PC-9 (cell line): ENCODE results near the gene ITGA2B. TPM values are rescaled to one million over a fixed set of nuclear protein-coding genes. Genes with fewer than 3 reads are reported as not detected.

Source experiments
- BruUV-seq: library from RNA; stranded (reverse); fragments of 400-500 nt; replicated peaks from 2 replicates; lab custom pipeline; 2021; lab: Mats Ljungman, UMichigan
- CTCF ChIA-PET: fragments of 300-600 bp; sonication (Branson Sonifier 250); formaldehyde crosslinking; loops from one replicate; lab custom pipeline; 2022; ENCODE audit warnings: antibody characterized with exemption; lab: Charles Lee
- POLR2A ChIA-PET: fragments of 300-600 bp; sonication (Branson Sonifier 250); formaldehyde crosslinking; loops from one replicate; lab custom pipeline; 2022; ENCODE audit warnings: antibody characterized with exemption; ENCODE audit not compliant: unreplicated experiment; lab: Charles Lee
- DNase-seq, 2 experiments: peaks; one replicate each; pipeline versions ENCODE4 v3.0.0 to v3.0.0-alpha.2; 2015 to 2022; ENCODE audit warnings: mixed read lengths in 1 of 2
- H2AFZ ChIP-seq: fragments of 200-600 bp; sonication (generic); 2 replicates; pipeline ENCODE4 v1.8.1; 2017; ENCODE audit warnings: antibody characterized with exemption
- H3F3A ChIP-seq: fragments of 200-600 bp; sonication (generic); 2 replicates; pipeline ENCODE4 v1.8.1; 2017; ENCODE audit warnings: antibody characterized with exemption, mild to moderate bottlenecking, low read depth; ENCODE audit not compliant: insufficient read depth
- H3K27ac ChIP-seq: fragments of 200-600 bp; sonication (generic); 2 replicates; pipeline ENCODE4 v1.6.1; 2016; ENCODE audit warnings: mixed run types
- H3K27me3 ChIP-seq: fragments of 200-600 bp; sonication (generic); 2 replicates; pipeline ENCODE4 v1.6.1; 2016; ENCODE audit warnings: low read depth, mixed run types; ENCODE audit not compliant: insufficient read depth
- H3K36me3 ChIP-seq: fragments of 200-600 bp; sonication (generic); 2 replicates; pipeline ENCODE4 v1.6.1; 2016; ENCODE audit warnings: low read depth, mixed run types
- H3K4me1 ChIP-seq: fragments of 200-600 bp; sonication (generic); replicated peaks from 2 replicates; pipeline ENCODE4 v1.6.1; 2016; ENCODE audit warnings: mixed run types; ENCODE audit not compliant: insufficient read depth
- H3K4me2 ChIP-seq: fragments of 200-600 bp; sonication (generic); 2 replicates; pipeline ENCODE4 v1.6.1; 2017; ENCODE audit warnings: mixed run types
- H3K4me3 ChIP-seq: fragments of 200-600 bp; sonication (generic); 2 replicates; pipeline ENCODE4 v1.6.1; 2016; ENCODE audit warnings: mixed run types
- H3K79me2 ChIP-seq: fragments of 200-600 bp; sonication (generic); 2 replicates; pipeline ENCODE4 v1.6.1; 2017; ENCODE audit warnings: low read depth, mixed run types
- H3K9me2 ChIP-seq: fragments of 200-600 bp; sonication (generic); 2 replicates; pipeline ENCODE4 v1.8.1; 2017; ENCODE audit warnings: mild to moderate bottlenecking; ENCODE audit not compliant: insufficient read depth
- H3K9me3 ChIP-seq: fragments of 200-600 bp; sonication (generic); 2 replicates; pipeline ENCODE4 v1.8.1; 2016; ENCODE audit warnings: low read depth; ENCODE audit not compliant: insufficient read depth
- H4K20me1 ChIP-seq: fragments of 200-600 bp; sonication (generic); 2 replicates; pipeline ENCODE4 v1.8.1; 2017; ENCODE audit not compliant: insufficient read depth
- CTCF ChIP-seq: fragments of 200-600 bp; sonication (generic); conservative IDR thresholded peaks from 2 replicates; pipeline ENCODE4 v1.6.1; 2017; ENCODE audit warnings: mixed run types, antibody characterized with exemption, mild to moderate bottlenecking, moderate library complexity
- EZH2 ChIP-seq: fragments of 200-600 bp; sonication (generic); IDR thresholded peaks from 2 replicates; pipeline ENCODE4 v1.8.0; 2017; ENCODE audit warnings: antibody characterized with exemption, low read depth
- intact Hi-C: fragments of 100-400 bp; cut with micrococcal nuclease; formaldehyde crosslinking; loops from one replicate; pipeline ENCODE4 v1.10.0; 2022; ENCODE audit not compliant: unreplicated experiment
- total RNA-seq: library from RNA; stranded (reverse); gene quantifications from 2 replicates; pipeline ENCODE4 v1.2.3, GENCODE V29; 2021

Gene ITGA2B
- total RNA-seq, 1 experiment from 2014 or later: 5.7 TPM

- peaks cover 4% of the 10 kb centered on the region; the same call in 1 of the 2 replicates for H4K20me1 ChIP-seq
- no peaks in the 10 kb centered on the region for H3K27me3 ChIP-seq
- ChIA-PET POLR2A (interaction anchor here (0.6 kb wide), 1 partner anchor 212 kb away, joined by 11 read pairs; no protein-coding TSS in a partner anchor), CTCF (no interaction called here)
- peaks cover 2% of the 10 kb centered on the region; the same call in 1 of the 2 replicates for H3K79me2 ChIP-seq
- no peak overlapping the region for H2AFZ ChIP-seq
- no peak overlapping the region for H3K27ac ChIP-seq
- H3K36me3 ChIP-seq: no peaks in the 10 kb centered on the region
- no peak overlapping the region for H3K4me2 ChIP-seq
- no TSS peak for BruUV-seq
- no peaks in the 10 kb centered on the region for H3K9me3 ChIP-seq
- intact Hi-C loops: no loop called here
- H3K4me1 ChIP-seq: no peaks in the 10 kb centered on the region
- no peaks in the 10 kb centered on the region for H3K9me2 ChIP-seq
- TF ChIP-seq CTCF (no peak), EZH2 (no peak)
- H3F3A ChIP-seq: no peaks in the 10 kb centered on the region; the same call in 1 of the 2 replicates
- H3K4me3 ChIP-seq: no peak overlapping the region
- no peak for DNase-seq
These were observed 38.0 kb downstream of the ITGA2B start for GRCh38 chr17:44351464-44351863.

- POLR2A ChIA-PET: interaction anchor here (0.6 kb wide), 2 partner anchors 9 to 211 kb away, joined by 3 to 11 read pairs; no protein-coding TSS in a partner anchor
These were observed 38.7 kb downstream of the ITGA2B start for GRCh38 chr17:44350733-44351226.

GRCh38 chr17:44349553-44350070 lies 39.8 kb downstream of the ITGA2B start:
- Histone ChIP-seq H3K27ac (no peak overlapping the region), H3F3A (no peaks in the 10 kb centered on the region; the same call in 1 of the 2 replicates), H3K9me3 (no peaks in the 10 kb centered on the region), H4K20me1 (peaks cover 10% of the 10 kb centered on the region; the same call in 1 of the 2 replicates), H3K36me3 (no peaks in the 10 kb centered on the region), H3K27me3 (no peaks in the 10 kb centered on the region), H3K4me2 (no peak overlapping the region), H3K4me3 (no peak overlapping the region), H3K4me1 (peaks cover 6% of the 10 kb centered on the region), H2AFZ (no peak overlapping the region), H3K9me2 (no peaks in the 10 kb centered on the region), H3K79me2 (peaks cover 7% of the 10 kb centered on the region; the same call in 1 of the 2 replicates)
- TF ChIP-seq CTCF (no peak), EZH2 (no peak)
- DNase-seq: no peak
- CTCF ChIA-PET: interaction anchor here (0.6 to 0.7 kb wide), 2 partner anchors 9 to 54 kb away, joined by 7 to 13 read pairs; no protein-coding TSS in a partner anchor
- intact Hi-C loops: loop anchor here (10.0 kb wide), 1 partner anchor 275 kb away; the partner anchor contains the start of gene G6PC3
- no TSS peak for BruUV-seq
- POLR2A ChIA-PET: no interaction called here

More at GRCh38 chr17:44350733-44351226, 38.7 kb downstream of the ITGA2B start:
- Histone ChIP-seq H3K4me3 (no peak overlapping the region), H3K9me3 (no peaks in the 10 kb centered on the region), H3K4me1 (peaks cover 5% of the 10 kb centered on the region), H3K4me2 (no peak overlapping the region), H3F3A (no peaks in the 10 kb centered on the region; the same call in 1 of the 2 replicates), H3K27me3 (no peaks in the 10 kb centered on the region), H3K36me3 (no peaks in the 10 kb centered on the region), H4K20me1 (peaks cover 10% of the 10 kb centered on the region; the same call in 1 of the 2 replicates), H2AFZ (no peak overlapping the region), H3K79me2 (peaks cover 7% of the 10 kb centered on the region; the same call in 1 of the 2 replicates), H3K9me2 (no peaks in the 10 kb centered on the region), H3K27ac (no peak overlapping the region)
- CTCF ChIA-PET: no interaction called here
- TF ChIP-seq CTCF: peak; percentile 86
- no peak for TF ChIP-seq EZH2
- intact Hi-C loops: no loop called here
- no TSS peak for BruUV-seq
- peak in 1 of 2 experiments; percentile 61 for DNase-seq
